B cell (primary cell): ENCODE measurements around the gene LRBA. TPM values are rescaled to one million over a fixed set of nuclear protein-coding genes. Genes with fewer than 3 reads are reported as not detected.

Source experiments
- ATAC-seq: fragments of 200-7000 bp; cut with Tn5 transposase; one replicate; pipeline ENCODE4 v1.10.0; 2021; ENCODE audit warnings: low read depth, mild to moderate bottlenecking, moderate number of reproducible peaks, moderate library complexity
- CTCF ChIA-PET: fragments of 350-600 bp; sonication (Branson Sonifier 250); formaldehyde crosslinking; loops from one replicate; lab custom pipeline; 2021; ENCODE audit warnings: antibody characterized with exemption, inconsistent platforms; lab: Charles Lee
- POLR2A ChIA-PET: fragments of 350-600 bp; sonication (Branson Sonifier 250); formaldehyde crosslinking; loops from one replicate; lab custom pipeline; 2021; ENCODE audit warnings: antibody characterized with exemption; lab: Charles Lee
- DNase-seq: peaks from one replicate; pipeline ENCODE4 v3.0.0; 2013
- H2AFZ ChIP-seq: 2 replicates; pipeline ENCODE4 v1.6.1; 2012; ENCODE audit warnings: mild to moderate bottlenecking, low read depth, low read length; ENCODE audit not compliant: insufficient read depth, poor library complexity, severe bottlenecking
- H3K27ac ChIP-seq, 2 donors: 1 replicate in 1 of 2; 2 replicates in 1 of 2; pipeline ENCODE4 v1.5.1; 2012 to 2013; ENCODE audit warnings: low read length in 2 of 2, mild to moderate bottlenecking in 2 of 2, moderate library complexity in 1 of 2
- H3K27me3 ChIP-seq, 4 experiments: fragments of 200-600 bp in 1 of 4; sonication (generic) in 1 of 4; replicated peaks in 1 of 4; 1 replicate in 2 of 4; 2 replicates in 2 of 4; pipeline versions ENCODE4 v1.6.1 to v1.7.0; 2013 to 2016; ENCODE audit warnings: low read length in 3 of 4, mild to moderate bottlenecking in 2 of 4, mixed read lengths in 1 of 4, moderate library complexity in 1 of 4; ENCODE audit not compliant: insufficient read depth in 4 of 4, control insufficient read depth in 3 of 4; ENCODE audit errors: control extremely low read depth in 1 of 4
- H3K36me3 ChIP-seq, 2 experiments: replicated peaks in 1 of 2; 1 replicate in 1 of 2; 2 replicates in 1 of 2; pipeline versions ENCODE4 v1.6.1 to v1.7.1; 2013; ENCODE audit warnings: low read length in 1 of 2; ENCODE audit not compliant: insufficient read depth in 2 of 2, control insufficient read depth in 1 of 2; ENCODE audit errors: control extremely low read depth in 1 of 2, extremely low read depth in 1 of 2
- H3K4me1 ChIP-seq, 2 donors: fragments of 200-600 bp in 1 of 2; sonication (generic) in 1 of 2; 1 replicate in 1 of 2; 2 replicates in 1 of 2; pipeline versions ENCODE4 v1.5.1 to v1.6.1; 2013 to 2017; ENCODE audit warnings: low read length in 2 of 2; ENCODE audit not compliant: control insufficient read depth in 2 of 2, insufficient read depth in 2 of 2
- H3K4me2 ChIP-seq: replicated peaks from 2 replicates; pipeline ENCODE3; 2012; ENCODE audit warnings: mild to moderate bottlenecking, low read depth, low read length; ENCODE audit not compliant: poor library complexity, severe bottlenecking
- H3K4me3 ChIP-seq, 5 experiments: fragments of 200-600 bp in 1 of 5; sonication (generic) in 1 of 5; 1 replicate in 3 of 5; 2 replicates in 2 of 5; pipeline versions ENCODE4 v1.5.1 to v1.7.0; 2011 to 2016; ENCODE audit warnings: low read length in 4 of 5, mild to moderate bottlenecking in 4 of 5, low read depth in 2 of 5, control low read depth in 1 of 5, moderate library complexity in 1 of 5; ENCODE audit not compliant: insufficient read depth in 1 of 5; ENCODE audit errors: control extremely low read depth in 1 of 5, extremely low read depth in 1 of 5
- H3K79me2 ChIP-seq: fragments of 200-600 bp; sonication (generic); one replicate; pipeline ENCODE4 v1.6.0; 2016; ENCODE audit warnings: low read length; ENCODE audit not compliant: control insufficient read depth, insufficient read depth
- H3K9ac ChIP-seq: fragments of 200-600 bp; sonication (generic); 2 replicates; pipeline ENCODE4 v1.6.1; 2017; ENCODE audit warnings: mild to moderate bottlenecking, low read length, moderate library complexity
- H3K9me3 ChIP-seq, 3 donors: one replicate each; pipeline versions ENCODE4 v1.6.1 to v1.7.1; 2013; ENCODE audit warnings: low read length in 2 of 3; ENCODE audit not compliant: control insufficient read depth in 2 of 3, insufficient read depth in 1 of 3; ENCODE audit errors: control extremely low read depth in 1 of 3
- H4K20me1 ChIP-seq: 2 replicates; pipeline ENCODE4 v1.6.0; 2012; ENCODE audit warnings: mild to moderate bottlenecking, low read length; ENCODE audit not compliant: insufficient read depth, control insufficient read depth, poor library complexity, severe bottlenecking
- H3K27ac Mint-ChIP-seq: one replicate; pipeline ENCODE4 v1.8.0; 2021; ENCODE audit warnings: mixed read lengths
- H3K27me3 Mint-ChIP-seq: one replicate; pipeline ENCODE4 v1.8.0; 2021; ENCODE audit warnings: mixed read lengths
- H3K4me1 Mint-ChIP-seq: one replicate; pipeline ENCODE4 v1.8.0; 2021; ENCODE audit warnings: mixed read lengths
- H3K4me3 Mint-ChIP-seq: one replicate; pipeline ENCODE4 v1.8.0; 2021; ENCODE audit warnings: mixed read lengths
- H3K9me3 Mint-ChIP-seq: one replicate; pipeline ENCODE4 v1.8.0; 2022; ENCODE audit warnings: mixed read lengths; ENCODE audit not compliant: insufficient read depth
- EZH2 ChIP-seq: IDR thresholded peaks from 2 replicates; pipeline ENCODE4 v1.6.1; 2012; ENCODE audit warnings: borderline replicate concordance, low read depth, mild to moderate bottlenecking, moderate library complexity, low read length; ENCODE audit not compliant: insufficient read depth, poor library complexity, severe bottlenecking
- WGBS: methylation state at CpG from one replicate; pipeline ENCODE4 v1.1.5; 2013; ENCODE audit warnings: missing lambda C conversion rate; ENCODE audit not compliant: insufficient coverage; 5-methylcytosine and 5-hydroxymethylcytosine counted together
- intact Hi-C: fragments of 100-400 bp; cut with micrococcal nuclease; formaldehyde crosslinking; loops from one replicate; pipeline ENCODE4 v1.10.0; 2022
- polyA plus RNA-seq: library from polyadenylated mRNA; depleted of rRNA; stranded (reverse); fragments of >200 nt; gene quantifications from 2 replicates; pipeline ENCODE4 v1.2.3, GENCODE V29; 2012
- total RNA-seq, 2 donors: library from RNA; stranded (reverse); fragments of 120-200 nt in 1 of 2; gene quantifications; 1 replicate in 1 of 2; 2 replicates in 1 of 2; pipeline versions ENCODE4 v1.2.3 to v1.2.4, GENCODE V29; 2013 to 2022
- TF ChIP-seq, protein P1 (sequence below): fragments of 200-600 bp; IDR thresholded peaks from one replicate; pipeline ENCODE4 v1.8.0; 2022; ENCODE audit warnings: antibody characterized with exemption, mild to moderate bottlenecking

Gene LRBA
- total and polyA plus RNA-seq, 2 donors (not counting 1 experiment from before 2014, with no cell fraction given): 17.5 to 86.7 TPM

DNA sequence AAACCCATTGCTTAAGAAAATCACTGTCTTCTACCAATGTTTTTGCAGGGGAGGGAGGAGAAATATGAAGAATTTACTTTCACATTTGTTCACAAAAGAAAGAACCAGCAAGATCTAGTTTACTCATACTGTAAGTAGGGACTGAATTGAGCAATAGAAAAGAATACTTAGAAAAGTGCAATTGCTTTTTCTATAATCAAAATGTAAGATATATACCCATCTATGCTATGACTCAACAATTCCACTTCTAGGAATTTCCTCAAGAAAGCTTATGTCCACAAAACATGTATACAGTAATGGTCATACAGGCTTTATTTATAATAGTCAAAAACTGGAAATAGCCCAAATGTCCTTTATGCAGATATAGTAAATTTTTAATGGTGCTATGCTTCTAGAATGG lies 196.4 kb downstream of the LRBA start:
- Histone ChIP-seq H3K27me3 (no peaks in the 10 kb centered on the region), H3K4me2 (no peak overlapping the region), H3K9me3 (no peaks in the 10 kb centered on the region), H3K79me2 (no peaks in the 10 kb centered on the region), H3K4me1 (peaks cover 0 to 2% of the 10 kb centered on the region in 2 donors), H3K27ac (no peak overlapping the region), H3K9ac (no peak overlapping the region), H3K4me3 (no peak overlapping the region), H4K20me1 (no peaks in the 10 kb centered on the region), H3K36me3 (peaks cover 0 to 6% of the 10 kb centered on the region in 2 experiments), H2AFZ (no peak overlapping the region)
- ATAC-seq: no peak
- H3K9me3 Mint-ChIP-seq: no peaks in the 10 kb centered on the region
- H3K4me1 Mint-ChIP-seq: peaks cover 5% of the 10 kb centered on the region
- intact Hi-C loops: no loop called here
- CTCF ChIA-PET: no interaction called here
- no peak overlapping the region for H3K27ac Mint-ChIP-seq
- H3K27me3 Mint-ChIP-seq: no peaks in the 10 kb centered on the region
- POLR2A ChIA-PET: no interaction called here
- no peak for TF ChIP-seq EZH2
- TF ChIP-seq, protein P1, sequence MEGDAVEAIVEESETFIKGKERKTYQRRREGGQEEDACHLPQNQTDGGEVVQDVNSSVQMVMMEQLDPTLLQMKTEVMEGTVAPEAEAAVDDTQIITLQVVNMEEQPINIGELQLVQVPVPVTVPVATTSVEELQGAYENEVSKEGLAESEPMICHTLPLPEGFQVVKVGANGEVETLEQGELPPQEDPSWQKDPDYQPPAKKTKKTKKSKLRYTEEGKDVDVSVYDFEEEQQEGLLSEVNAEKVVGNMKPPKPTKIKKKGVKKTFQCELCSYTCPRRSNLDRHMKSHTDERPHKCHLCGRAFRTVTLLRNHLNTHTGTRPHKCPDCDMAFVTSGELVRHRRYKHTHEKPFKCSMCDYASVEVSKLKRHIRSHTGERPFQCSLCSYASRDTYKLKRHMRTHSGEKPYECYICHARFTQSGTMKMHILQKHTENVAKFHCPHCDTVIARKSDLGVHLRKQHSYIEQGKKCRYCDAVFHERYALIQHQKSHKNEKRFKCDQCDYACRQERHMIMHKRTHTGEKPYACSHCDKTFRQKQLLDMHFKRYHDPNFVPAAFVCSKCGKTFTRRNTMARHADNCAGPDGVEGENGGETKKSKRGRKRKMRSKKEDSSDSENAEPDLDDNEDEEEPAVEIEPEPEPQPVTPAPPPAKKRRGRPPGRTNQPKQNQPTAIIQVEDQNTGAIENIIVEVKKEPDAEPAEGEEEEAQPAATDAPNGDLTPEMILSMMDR: no peak
- no peak overlapping the region for H3K4me3 Mint-ChIP-seq
- DNase-seq: no peak

GRCh38 chr4:150817804-150818528 lies 197.1 kb downstream of the LRBA start:
- Histone ChIP-seq H3K79me2 (no peaks in the 10 kb centered on the region), H4K20me1 (no peaks in the 10 kb centered on the region), H3K4me3 (no peak overlapping the region), H3K27ac (no peak overlapping the region), H3K36me3 (peaks cover 0 to 6% of the 10 kb centered on the region in 2 experiments), H3K9me3 (no peaks in the 10 kb centered on the region), H3K4me2 (no peak overlapping the region), H2AFZ (no peak overlapping the region), H3K4me1 (peaks cover 0 to 2% of the 10 kb centered on the region in 2 donors), H3K27me3 (no peaks in the 10 kb centered on the region), H3K9ac (no peak overlapping the region)
- Mint-ChIP-seq H3K9me3 (no peaks in the 10 kb centered on the region), H3K4me3 (no peak overlapping the region), H3K4me1 (peaks cover 3% of the 10 kb centered on the region), H3K27ac (no peak overlapping the region), H3K27me3 (no peaks in the 10 kb centered on the region)
- DNase-seq: no peak
- no CpG with 5 or more reads among the region's 3 CpGs for WGBS
- no peak for TF ChIP-seq EZH2
- TF ChIP-seq, protein P1: no peak
- CTCF ChIA-PET: no interaction called here
- POLR2A ChIA-PET: no interaction called here
- ATAC-seq: no peak
- intact Hi-C loops: no loop called here
